SKM-1 (cell line): Measurements from ENCODE around the gene FHIP1A.

Experiments
- DNase-seq: peaks from one replicate; lab custom pipeline; 2025; ENCODE audit not compliant: unreplicated experiment; lab: John Stamatoyannopoulos, UW

FHIP1A gene

GRCh38 chr4:151455212-151455611, 46.2 kb downstream of the FHIP1A start:
- no peak for DNase-seq

GRCh38 chr4:151458148-151458547, 49.2 kb downstream of the FHIP1A start:
- no peak for DNase-seq
